ENCODE results near the gene MRPL4. TPM values are rescaled to one million over a fixed set of nuclear protein-coding genes. Genes with fewer than 3 reads are reported as not detected.

MRPL4 gene
- total RNA-seq, 2 donors from 2014 or later, result 28.4 to 29.9 TPM

DNA sequence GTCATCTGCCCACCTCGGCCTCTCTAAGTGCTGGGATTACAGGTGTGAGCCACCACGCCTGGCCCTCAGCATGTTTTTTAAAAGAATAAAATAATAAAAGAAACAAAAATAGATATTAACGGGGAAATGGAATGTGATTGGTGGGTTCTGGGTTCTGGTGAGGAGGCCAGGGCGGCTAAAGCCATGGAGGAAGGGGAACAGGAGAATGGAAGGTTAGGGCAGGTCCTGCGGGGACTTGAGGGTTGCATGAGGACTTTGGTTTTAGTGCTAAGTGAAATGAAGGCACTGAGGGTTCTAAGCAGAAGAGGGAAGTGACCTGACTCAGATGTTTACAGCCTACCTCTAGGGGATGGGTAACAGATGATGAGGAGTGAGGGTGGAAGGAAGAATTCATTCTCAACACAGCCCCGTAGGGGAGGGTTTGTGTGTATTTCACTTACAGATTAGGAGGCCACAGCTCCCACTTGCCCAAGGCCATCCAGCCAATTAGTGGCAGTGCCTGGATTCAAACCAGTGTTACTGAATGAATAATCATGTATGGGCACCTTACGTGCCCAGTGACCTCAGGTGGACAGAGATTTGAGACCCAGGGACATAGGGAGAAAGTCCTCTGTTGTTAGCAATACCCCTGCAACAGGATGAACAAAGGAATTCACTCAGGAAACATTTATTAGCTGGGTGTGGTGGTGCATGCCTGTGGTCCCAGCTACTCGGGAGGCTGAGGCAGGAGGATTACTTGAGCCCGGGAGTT, 6.7 kb upstream of the MRPL4 start:
- Histone ChIP-seq H3K36me3 (no peaks in the 10 kb centered on the region), H3K4me3 (no peak overlapping the region), H3K27me3 (replicated peaks; ENCODE audit: insufficient read depth) (no peaks in the 10 kb centered on the region), H3K27ac (no peak overlapping the region), H3K4me1 (ENCODE audit: control insufficient read depth in 1 of 2, low read depth in 2 of 2) (no peaks in the 10 kb centered on the region), H3K9me3 (no peaks in the 10 kb centered on the region)
- DNase-seq (ENCODE audit: low spot score) (no peak), ATAC-seq (ENCODE audit: insufficient number of reproducible peaks, low FRiP score, low read depth) (no peak)
- TF ChIP-seq, protein P1, sequence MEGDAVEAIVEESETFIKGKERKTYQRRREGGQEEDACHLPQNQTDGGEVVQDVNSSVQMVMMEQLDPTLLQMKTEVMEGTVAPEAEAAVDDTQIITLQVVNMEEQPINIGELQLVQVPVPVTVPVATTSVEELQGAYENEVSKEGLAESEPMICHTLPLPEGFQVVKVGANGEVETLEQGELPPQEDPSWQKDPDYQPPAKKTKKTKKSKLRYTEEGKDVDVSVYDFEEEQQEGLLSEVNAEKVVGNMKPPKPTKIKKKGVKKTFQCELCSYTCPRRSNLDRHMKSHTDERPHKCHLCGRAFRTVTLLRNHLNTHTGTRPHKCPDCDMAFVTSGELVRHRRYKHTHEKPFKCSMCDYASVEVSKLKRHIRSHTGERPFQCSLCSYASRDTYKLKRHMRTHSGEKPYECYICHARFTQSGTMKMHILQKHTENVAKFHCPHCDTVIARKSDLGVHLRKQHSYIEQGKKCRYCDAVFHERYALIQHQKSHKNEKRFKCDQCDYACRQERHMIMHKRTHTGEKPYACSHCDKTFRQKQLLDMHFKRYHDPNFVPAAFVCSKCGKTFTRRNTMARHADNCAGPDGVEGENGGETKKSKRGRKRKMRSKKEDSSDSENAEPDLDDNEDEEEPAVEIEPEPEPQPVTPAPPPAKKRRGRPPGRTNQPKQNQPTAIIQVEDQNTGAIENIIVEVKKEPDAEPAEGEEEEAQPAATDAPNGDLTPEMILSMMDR (IDR thresholded peaks at IDR 0.05), result no peak

DNA sequence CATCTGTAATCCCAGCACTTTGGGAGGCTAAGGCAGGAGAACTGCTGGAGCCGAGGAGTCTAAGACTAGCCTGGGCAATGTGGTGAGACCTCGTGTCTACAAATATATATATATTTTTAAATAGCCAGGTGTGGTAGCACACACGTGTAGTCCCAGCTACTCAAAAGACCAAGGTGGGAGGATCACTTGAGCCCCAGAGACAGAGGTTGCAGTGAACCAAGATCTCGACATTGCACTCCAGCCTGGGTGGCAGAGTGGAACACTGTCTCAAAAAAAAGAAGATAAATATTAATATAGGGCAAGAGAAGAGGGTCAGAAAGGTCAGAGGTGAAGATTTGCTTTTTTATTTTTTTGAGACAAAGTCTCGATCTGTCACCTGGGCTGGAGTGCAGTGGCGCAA, 5.5 kb upstream of the MRPL4 start:
- Histone ChIP-seq H3K36me3 (no peaks in the 10 kb centered on the region), H3K9me3 (no peaks in the 10 kb centered on the region), H3K27me3 (replicated peaks; ENCODE audit: insufficient read depth) (no peaks in the 10 kb centered on the region), H3K27ac (no peak overlapping the region), H3K4me3 (no peak overlapping the region), H3K4me1 (ENCODE audit: control insufficient read depth in 1 of 2, low read depth in 2 of 2) (peaks cover 0 to 8% of the 10 kb centered on the region in 2 donors)
- no peak for ATAC-seq (ENCODE audit: insufficient number of reproducible peaks, low FRiP score, low read depth)
- no peak for DNase-seq (ENCODE audit: low spot score)
- TF ChIP-seq, protein P1 (IDR thresholded peaks at IDR 0.05), result no peak

DNA sequence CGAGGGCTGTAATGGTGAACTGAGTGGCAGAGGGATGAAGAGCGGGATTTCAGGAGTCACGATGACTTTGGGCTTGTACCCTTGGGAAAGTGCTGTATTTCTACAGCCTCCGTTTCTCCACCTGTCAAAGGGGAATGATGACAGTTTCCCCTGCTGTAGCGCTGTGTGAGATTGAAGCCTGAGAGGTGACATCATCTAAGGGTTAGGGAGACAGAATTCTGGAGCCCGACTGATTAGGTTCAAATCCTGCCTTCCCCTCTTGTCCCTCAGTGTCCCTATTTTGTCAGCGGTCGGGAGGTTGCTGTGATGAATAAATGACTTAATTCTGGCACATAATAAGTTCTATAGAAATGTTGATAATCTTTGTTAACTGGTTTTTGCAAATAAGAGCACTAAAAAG, 693 bp downstream of the MRPL4 start:
- ATAC-seq (ENCODE audit: insufficient number of reproducible peaks, low FRiP score, low read depth), result no peak
- Histone ChIP-seq H3K4me3 (peak overlapping the region; percentile 87), H3K4me1 (ENCODE audit: control insufficient read depth in 1 of 2, low read depth in 2 of 2) (peaks cover 7 to 18% of the 10 kb centered on the region in 2 donors), H3K27me3 (replicated peaks; ENCODE audit: insufficient read depth) (no peaks in the 10 kb centered on the region), H3K36me3 (peaks cover 31% of the 10 kb centered on the region), H3K9me3 (no peaks in the 10 kb centered on the region), H3K27ac (no peak overlapping the region)
- no peak for DNase-seq (ENCODE audit: low spot score)
- TF ChIP-seq, protein P1 (IDR thresholded peaks at IDR 0.05), result no peak

DNA sequence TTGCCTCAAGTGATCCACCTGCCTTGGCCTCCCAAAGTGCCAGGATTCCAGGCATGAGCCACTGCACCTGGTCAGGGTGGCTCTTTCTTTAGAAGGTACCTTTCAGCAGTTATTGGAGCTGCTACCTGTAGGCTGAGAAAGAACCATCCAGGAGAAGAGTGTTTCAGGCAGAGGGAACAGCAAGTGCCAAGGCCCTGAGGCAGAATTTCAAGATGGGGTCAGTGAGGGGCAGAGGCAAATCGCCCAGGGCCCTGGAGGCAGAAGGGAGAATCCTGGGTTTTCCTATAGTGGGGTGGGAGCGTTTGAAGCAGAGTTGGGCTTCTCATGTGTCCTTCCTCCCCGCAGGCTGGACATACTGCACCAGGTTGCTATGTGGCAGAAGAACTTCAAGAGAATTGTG, 2.2 kb downstream of the MRPL4 start:
- H3K36me3 ChIP-seq, result peaks cover 40% of the 10 kb centered on the region
- peaks cover 7 to 18% of the 10 kb centered on the region in 2 donors for H3K4me1 ChIP-seq (ENCODE audit: control insufficient read depth in 1 of 2, low read depth in 2 of 2)
- H3K9me3 ChIP-seq, result no peaks in the 10 kb centered on the region
- TF ChIP-seq, protein P1 (IDR thresholded peaks at IDR 0.05), result no peak
- no peak overlapping the region for H3K27ac ChIP-seq
- no peak overlapping the region for H3K4me3 ChIP-seq
- H3K27me3 ChIP-seq (replicated peaks; ENCODE audit: insufficient read depth), result no peaks in the 10 kb centered on the region
- DNase-seq (ENCODE audit: low spot score) (no peak), ATAC-seq (ENCODE audit: insufficient number of reproducible peaks, low FRiP score, low read depth) (no peak)

DNA sequence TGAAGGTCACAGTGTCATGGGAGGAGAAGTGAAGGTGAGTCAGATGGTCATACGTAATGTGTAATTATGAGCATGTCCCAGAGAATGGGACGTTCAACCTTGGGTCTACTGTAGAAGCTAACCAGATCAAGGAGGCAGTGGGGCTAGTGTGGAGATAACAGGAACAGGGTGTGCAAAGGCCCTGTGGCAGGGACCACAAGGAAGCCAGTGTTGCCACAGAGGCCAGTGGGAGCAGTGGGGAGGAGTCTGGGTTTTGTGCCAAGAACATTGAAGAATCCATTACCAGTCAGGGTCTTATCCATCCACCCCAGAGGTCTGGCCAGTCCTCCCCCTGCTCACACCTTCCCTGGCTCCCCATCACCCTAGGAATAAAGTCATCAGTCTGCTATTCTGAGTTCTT, 3.3 kb downstream of the MRPL4 start:
- no peaks in the 10 kb centered on the region for H3K9me3 ChIP-seq
- H3K27ac ChIP-seq, result no peak overlapping the region
- TF ChIP-seq, protein P1 (IDR thresholded peaks at IDR 0.05), result no peak
- H3K36me3 ChIP-seq, result peaks cover 40% of the 10 kb centered on the region
- H3K27me3 ChIP-seq (replicated peaks; ENCODE audit: insufficient read depth), result no peaks in the 10 kb centered on the region
- no peak overlapping the region for H3K4me3 ChIP-seq
- ATAC-seq (ENCODE audit: insufficient number of reproducible peaks, low FRiP score, low read depth) (no peak), DNase-seq (ENCODE audit: low spot score) (no peak)
- peaks cover 7 to 18% of the 10 kb centered on the region in 2 donors for H3K4me1 ChIP-seq (ENCODE audit: control insufficient read depth in 1 of 2, low read depth in 2 of 2)
